HG02884 (cell line): ENCODE results near the gene MEN1.

Source experiments
- ATAC-seq: cut with Tn5 transposase; IDR thresholded peaks from one replicate; pipeline ENCODE4 v1.9.1; 2021; ENCODE audit warnings: mild to moderate bottlenecking, moderate library complexity; ENCODE audit not compliant: unreplicated experiment

MEN1 gene

GRCh38 chr11:64803158-64803845 is 7.0 kb downstream of the MEN1 start, which contains the start of gene MAP4K2:
MAP4K2 (minus strand) TSS chr11:64803214; CDS start chr11:64803149, 65 bp downstream.
- ATAC-seq, result no peak

GRCh38 chr11:64802370-64803157 is 7.8 kb downstream of the MEN1 start:
- ATAC-seq, result no peak

- ATAC-seq, result no peak
Measured at GRCh38 chr11:64801561-64802369, 8.6 kb downstream of the MEN1 start.

GRCh38 chr11:64801158-64801464 is 9.2 kb downstream of the MEN1 start:
- no peak for ATAC-seq

DNA sequence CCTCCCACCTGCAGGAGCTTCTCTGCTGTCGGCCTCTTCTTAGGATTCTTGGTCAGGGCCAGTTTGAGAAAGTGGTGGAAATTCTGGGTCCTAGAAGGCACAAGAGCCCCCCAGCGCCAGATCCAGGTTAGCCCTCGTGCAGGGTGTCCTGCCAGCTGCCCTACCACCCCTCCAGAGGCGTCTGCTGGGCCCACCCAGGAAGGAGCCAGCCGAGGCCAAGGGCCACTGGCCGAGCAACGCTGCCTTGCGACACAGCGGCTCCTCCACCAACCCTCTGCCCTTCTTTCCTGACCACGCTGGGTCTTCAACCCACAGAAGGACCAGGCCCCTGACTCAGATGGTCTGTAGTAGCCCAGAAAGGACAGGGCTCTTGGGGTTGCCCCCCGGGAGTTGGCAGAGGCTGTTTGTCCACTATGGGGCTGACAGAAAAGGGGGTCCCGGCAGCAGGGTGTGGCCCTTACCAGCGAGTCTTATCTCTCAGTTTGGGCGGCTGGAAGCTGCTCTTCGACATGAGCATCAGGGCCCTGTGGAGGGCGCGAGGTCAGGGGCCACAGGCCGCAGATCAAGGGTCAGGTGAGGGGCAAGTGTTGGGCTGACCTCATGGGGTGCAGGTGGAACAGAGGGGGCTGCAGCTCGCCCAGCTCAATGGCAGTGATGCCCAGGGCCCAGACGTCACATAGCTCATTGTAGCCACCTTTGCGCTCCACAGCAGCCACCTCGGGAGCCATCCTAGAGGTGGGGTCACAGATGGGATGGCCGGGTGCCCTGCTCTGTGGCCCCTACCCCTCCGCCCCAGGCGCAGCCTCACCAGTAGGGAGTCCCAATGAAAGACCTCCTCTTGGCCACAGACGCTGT is 9.8 kb downstream of the MEN1 start:
- no peak for ATAC-seq

DNA sequence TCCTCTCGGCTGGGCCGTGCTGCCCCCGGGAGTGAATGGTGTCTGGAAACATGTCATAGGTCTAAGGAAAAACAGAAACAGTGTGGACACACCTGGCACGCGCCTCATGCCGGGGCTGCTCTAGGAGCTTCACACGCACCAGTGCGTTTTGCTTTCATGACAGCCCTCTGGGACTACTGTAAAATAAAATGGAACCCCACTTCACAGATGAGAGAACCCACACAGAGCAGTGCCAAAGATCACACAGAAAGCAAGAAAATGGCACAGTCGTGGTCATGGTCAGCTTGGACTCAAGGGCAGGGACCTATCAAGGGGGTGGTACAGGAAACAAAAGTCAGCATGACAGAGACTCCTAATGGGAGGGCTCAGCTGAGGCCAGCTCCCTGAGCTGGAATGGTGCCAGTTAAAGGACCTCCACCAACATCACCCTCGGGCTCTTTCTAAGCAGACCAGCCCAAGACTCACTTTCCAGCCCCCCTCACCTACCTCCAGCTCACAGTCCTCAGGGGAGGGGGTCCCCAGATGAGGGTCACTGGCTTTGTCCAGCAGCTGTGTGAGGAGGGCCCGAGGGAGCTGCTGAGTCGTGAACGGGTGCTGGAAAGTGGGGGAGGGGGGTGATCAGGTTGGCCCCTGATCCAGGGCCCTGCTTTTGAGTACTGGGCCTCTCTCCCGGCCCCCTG is 10.6 kb downstream of the MEN1 start:
- ATAC-seq, result no peak

GRCh38 chr11:64799256-64799622 is 11.1 kb downstream of the MEN1 start:
- no peak for ATAC-seq

DNA sequence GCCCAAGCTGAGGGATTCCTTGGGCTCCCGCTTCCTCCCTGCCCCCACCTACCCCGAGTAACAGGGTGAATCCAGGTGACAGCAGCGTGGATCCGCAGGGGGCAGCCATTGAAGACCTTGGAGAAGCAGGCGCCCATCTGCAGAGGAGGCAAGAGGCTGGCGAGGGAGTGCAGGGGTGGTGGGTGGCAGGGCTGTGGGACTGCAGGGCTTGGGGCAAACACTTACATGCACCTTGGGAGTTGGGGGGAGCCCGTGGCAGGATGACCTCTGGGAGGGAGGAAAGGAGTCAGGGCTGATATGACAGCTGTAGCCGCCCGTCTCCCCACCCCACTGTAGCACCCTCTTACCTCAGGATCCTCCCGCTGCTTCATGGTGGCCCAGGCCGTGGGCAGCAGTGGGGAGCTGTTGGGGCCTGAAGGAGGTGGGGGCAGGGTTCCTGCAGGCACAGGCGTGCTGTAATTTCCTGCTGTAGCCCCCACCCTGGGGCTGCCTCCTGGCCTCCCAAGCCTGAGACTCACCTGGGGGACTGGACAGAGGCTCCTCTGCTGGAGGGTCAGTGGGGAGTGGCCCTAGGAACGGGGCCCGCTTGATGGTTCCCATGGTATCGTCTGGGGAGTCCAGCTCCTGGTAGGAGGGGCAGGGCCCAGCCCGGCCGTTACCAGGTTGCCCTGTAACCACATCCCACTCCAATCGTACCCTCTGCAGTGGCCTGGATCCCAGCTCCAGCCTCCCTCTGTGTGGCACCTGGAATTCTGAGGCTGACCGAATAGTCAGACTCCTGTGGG is 13.4 kb downstream of the MEN1 start:
- no peak for ATAC-seq

DNA sequence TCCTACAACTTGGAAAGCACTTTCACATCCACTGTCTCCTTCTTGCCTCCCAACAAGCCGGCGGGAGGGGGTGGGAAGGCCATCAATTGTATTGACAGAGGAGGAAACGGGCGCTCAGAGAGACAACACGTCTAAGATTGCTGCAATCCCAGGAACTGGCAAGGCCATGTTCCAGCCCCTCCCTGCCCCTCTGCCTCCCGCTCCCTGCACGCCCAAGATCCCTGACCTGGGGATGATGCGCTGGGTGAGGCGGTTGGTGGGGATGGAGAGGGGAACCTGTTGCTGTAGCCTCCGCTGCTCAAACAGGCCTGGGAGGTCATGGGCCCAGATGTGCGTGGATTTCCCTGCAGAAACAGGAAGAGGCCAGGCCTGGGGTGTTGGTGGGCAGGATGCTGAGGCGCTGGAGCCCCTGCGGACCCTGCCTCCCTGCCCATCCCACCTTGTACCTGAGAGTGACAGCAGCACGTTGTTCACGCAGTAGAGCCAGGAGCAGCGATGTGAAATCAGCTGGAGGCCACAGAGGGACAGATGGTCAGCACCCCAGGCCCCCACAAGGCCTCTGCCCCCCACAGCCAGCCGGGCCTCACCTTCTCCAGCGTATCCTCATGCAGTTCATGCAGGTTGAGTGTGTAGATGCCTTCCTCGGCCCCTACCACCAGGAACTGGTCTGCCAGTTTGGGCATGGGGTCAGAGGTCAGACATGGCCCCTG is 14.1 kb downstream of the MEN1 start:
- no peak for ATAC-seq

DNA sequence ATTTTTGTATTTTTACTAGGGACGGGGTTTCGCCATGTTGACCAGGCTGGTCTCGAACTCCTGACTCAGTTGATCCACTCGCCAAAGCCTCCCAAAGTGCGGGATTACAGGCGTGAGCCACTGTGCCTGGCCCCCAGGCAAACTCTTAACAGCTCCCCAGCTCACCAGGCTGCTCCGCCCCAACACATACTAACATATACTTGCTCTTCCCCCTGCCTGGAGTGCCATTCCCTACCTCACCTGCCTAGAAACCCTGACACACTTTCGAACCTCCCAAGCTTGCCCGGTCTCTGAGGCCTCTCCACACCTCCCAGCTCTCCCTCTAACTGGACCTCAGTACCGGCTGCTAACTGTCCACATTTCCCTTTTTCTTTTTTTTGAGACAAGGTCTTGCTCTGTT is 15.8 kb downstream of the MEN1 start:
- no peak for ATAC-seq

DNA sequence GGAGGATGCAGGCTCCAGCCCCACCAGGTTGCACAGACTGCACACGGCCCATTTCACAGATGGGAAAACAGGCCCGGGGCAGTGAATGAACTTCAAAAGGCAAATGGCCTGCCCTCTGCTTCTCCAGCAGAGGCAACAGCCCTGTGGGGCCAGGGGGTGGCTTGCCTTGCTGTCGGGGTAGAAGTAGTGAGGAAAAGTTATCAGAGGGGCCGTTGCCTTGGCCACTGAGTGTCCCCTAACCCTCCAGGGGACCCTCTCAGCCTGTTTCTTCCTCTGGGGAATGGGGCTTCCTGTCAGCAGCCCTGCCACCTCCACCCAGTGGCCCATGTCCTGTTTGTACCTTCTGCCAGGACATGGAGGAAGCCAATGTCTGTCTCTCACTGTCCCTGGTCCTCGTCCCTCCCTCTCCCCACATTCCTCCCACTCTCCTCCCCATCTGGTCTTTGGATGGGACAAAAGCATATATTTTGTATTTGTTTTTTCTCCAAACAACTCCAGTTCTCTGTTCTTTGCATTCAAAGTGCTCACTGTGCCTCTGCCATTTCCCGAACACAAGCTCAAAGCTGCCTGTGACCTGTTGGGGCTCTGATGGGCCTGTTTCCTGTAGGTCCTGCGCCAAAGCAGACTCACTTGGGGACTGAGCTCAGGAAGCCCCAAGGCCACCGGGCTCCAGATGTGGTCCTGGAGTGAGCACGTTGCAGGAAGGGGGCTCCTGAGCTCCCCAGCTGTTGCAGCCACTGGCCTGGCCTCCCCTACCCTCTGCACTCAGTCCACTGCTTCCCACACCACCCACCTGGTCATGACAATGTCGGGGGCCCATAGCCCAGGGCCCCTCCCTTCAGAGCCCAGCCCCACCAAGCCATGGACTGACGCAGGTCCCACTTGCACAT is 16.8 kb downstream of the MEN1 start:
- ATAC-seq, result no peak

GRCh38 chr11:64792482-64792881 is 17.9 kb downstream of the MEN1 start:
- no peak for ATAC-seq

DNA sequence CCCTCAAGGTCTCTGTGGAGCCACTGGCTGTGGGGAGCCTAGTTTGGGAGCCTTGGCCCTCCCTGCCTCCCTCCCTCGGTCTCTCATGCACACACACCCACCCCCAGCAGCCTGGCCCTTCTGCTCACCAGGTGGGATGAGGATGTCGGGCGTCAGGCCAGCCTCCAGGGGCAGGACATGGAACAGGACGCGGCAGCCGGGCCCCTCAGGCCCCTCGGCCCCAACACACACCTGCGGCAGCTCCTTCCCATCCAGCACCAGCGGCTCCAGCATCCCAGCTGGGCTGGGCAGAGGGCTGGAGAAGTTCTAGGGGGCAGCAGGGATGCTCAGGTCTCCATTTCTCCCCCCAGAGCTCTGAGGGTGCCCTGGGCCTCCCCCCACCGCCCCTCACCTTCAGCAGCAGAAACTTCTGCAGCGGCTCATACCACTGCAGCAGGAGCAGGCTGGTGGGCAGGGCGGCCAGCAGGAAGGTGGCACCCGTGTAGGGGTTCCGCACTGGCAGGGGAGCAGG is 18.5 kb downstream of the MEN1 start:
- ATAC-seq, result no peak

GRCh38 chr11:64790205-64791095 is 19.9 kb downstream of the MEN1 start:
- ATAC-seq, result no peak

- ATAC-seq, result no peak
Measured at GRCh38 chr11:64789331-64790204, 20.8 kb downstream of the MEN1 start.
